A549 (cell line): ENCODE results near the gene NDC80. TPM values are rescaled to one million over a fixed set of nuclear protein-coding genes. Genes with fewer than 3 reads are reported as not detected.
A peak's percentile ranks its signal among the peaks of the same experiment; 100 is the strongest.

Experiments used
- ATAC-seq, 2 experiments: fragments of 200-7000 bp in 1 of 2; fragments of >200 bp in 1 of 2; cut with Nextera tagmentation in 1 of 2; cut with Tn5 transposase in 1 of 2; 3 replicates each; pipeline versions ENCODE4 v1.8.0 to v1.9.1; 2018 to 2020; ENCODE audit warnings: mild to moderate bottlenecking in 1 of 2, moderate library complexity in 1 of 2
- CTCF ChIA-PET: fragments of 300-600 bp; sonication (Branson Sonifier 250); formaldehyde crosslinking; extraction: SDS; loops from one replicate; lab custom pipeline; 2021; ENCODE audit warnings: antibody characterized with exemption, inconsistent platforms; lab: Yijun Ruan, JAX
- POLR2A ChIA-PET: fragments of 350-600 bp; formaldehyde crosslinking; extraction: SDS; loops from one replicate; lab custom pipeline; 2021; ENCODE audit warnings: antibody characterized with exemption, inconsistent platforms; lab: Yijun Ruan, JAX
- DNase-seq, 2 experiments: peaks; one replicate each; pipeline versions ENCODE4 v3.0.0 to v3.0.0-alpha.2; 2011 to 2016; ENCODE audit warnings: low read depth in 1 of 2, low spot score in 1 of 2
- FAIRE-seq: peaks from 2 replicates; lab custom pipeline; 2011; peaks lifted over from hg19 to GRCh38; lab: Jason Lieb, UNC
- H3K27ac ChIP-seq, 2 experiments: fragments of >200 bp; sonication (Bioruptor Twin); formaldehyde crosslinking; 3 replicates each; pipeline ENCODE4 v1.5.1; 2016 to 2017
- H3K4me1 ChIP-seq: fragments of >200 bp; sonication (Bioruptor Twin); formaldehyde crosslinking; 3 replicates; pipeline ENCODE4 v1.6.1; 2016
- H3K4me2 ChIP-seq: fragments of >200 bp; sonication (Bioruptor Twin); formaldehyde crosslinking; 3 replicates; pipeline ENCODE4 v1.6.1; 2016
- H3K4me3 ChIP-seq: fragments of >200 bp; sonication (Bioruptor Twin); formaldehyde crosslinking; 3 replicates; pipeline ENCODE4 v1.5.1; 2016
- H3K9me3 ChIP-seq: fragments of >200 bp; sonication (Bioruptor Twin); formaldehyde crosslinking; 3 replicates; pipeline ENCODE4 v1.6.1; 2016
- BHLHE40 ChIP-seq: IDR thresholded peaks from 2 replicates; pipeline ENCODE4 v1.6.1; 2012; ENCODE audit warnings: low read depth, low read length, inconsistent platforms
- CBX8 ChIP-seq: fragments of 200-600 bp; sonication (generic); IDR thresholded peaks from 2 replicates; pipeline ENCODE4 v1.6.1; 2016
- CEBPB ChIP-seq, 2 experiments: fragments of >200 bp in 1 of 2; sonication (Bioruptor Twin) in 1 of 2; formaldehyde crosslinking in 1 of 2; IDR thresholded peaks; 2 replicates each; pipeline ENCODE4 v1.6.1; 2012 to 2016
- EHF ChIP-seq: fragments of 250-450 bp; sonication (Bioruptor Pico); IDR thresholded peaks from 2 replicates; pipeline ENCODE4 v1.5.0; 2020; ENCODE audit warnings: mild to moderate bottlenecking
- ESRRA ChIP-seq: fragments of 150-350 bp; IDR thresholded peaks from 2 replicates; pipeline ENCODE4 v1.6.1; 2014; ENCODE audit warnings: mild to moderate bottlenecking, low read length, borderline replicate concordance
- FOSB ChIP-seq: fragments of 250-450 bp; sonication (Bioruptor Pico); IDR thresholded peaks from 2 replicates; pipeline ENCODE4 v1.5.0; 2020; ENCODE audit warnings: mild to moderate bottlenecking, moderate library complexity
- FOSL2 ChIP-seq, 2 experiments: fragments of 450-650 bp in 1 of 2; fragments of >200 bp in 1 of 2; sonication (Bioruptor Twin) in 1 of 2; formaldehyde crosslinking; IDR thresholded peaks; 2 replicates each; pipeline versions ENCODE4 v1.5.0 to v1.6.1; 2016 to 2020; ENCODE audit warnings: mild to moderate bottlenecking in 1 of 2, moderate library complexity in 1 of 2
- GATA3 ChIP-seq: IDR thresholded peaks from 2 replicates; pipeline ENCODE4 v1.6.1; 2012; ENCODE audit warnings: borderline replicate concordance
- HMGXB4 ChIP-seq: fragments of 250-450 bp; sonication (Bioruptor Pico); IDR thresholded peaks from 2 replicates; pipeline ENCODE4 v1.5.0; 2021; ENCODE audit warnings: mild to moderate bottlenecking, moderate library complexity, borderline replicate concordance
- HOXB5 ChIP-seq: fragments of 250-450 bp; sonication (Bioruptor Pico); IDR thresholded peaks from 2 replicates; pipeline ENCODE4 v1.5.0; 2020; ENCODE audit warnings: mild to moderate bottlenecking, moderate library complexity
- JUN ChIP-seq, 2 experiments: fragments of >200 bp; sonication (Bioruptor Twin); formaldehyde crosslinking; IDR thresholded peaks; 2 replicates in 1 of 2; 3 replicates in 1 of 2; pipeline ENCODE4 v1.6.1; 2016 to 2017
- JUNB ChIP-seq: fragments of >200 bp; sonication (Bioruptor Twin); formaldehyde crosslinking; IDR thresholded peaks from 2 replicates; pipeline ENCODE4 v1.6.1; 2016
- KDM1A ChIP-seq: fragments of 200-600 bp; sonication (generic); IDR thresholded peaks from 2 replicates; pipeline ENCODE4 v1.6.1; 2016; ENCODE audit warnings: low read depth, mild to moderate bottlenecking
- MAX ChIP-seq: IDR thresholded peaks from 2 replicates; pipeline ENCODE4 v1.6.1; 2012
- MYC ChIP-seq: IDR thresholded peaks from 2 replicates; pipeline ENCODE4 v1.6.1; 2012; ENCODE audit warnings: mild to moderate bottlenecking, inconsistent platforms, low read length, improper control_type of control experiment, borderline replicate concordance
- RARB ChIP-seq: fragments of 250-450 bp; sonication (Bioruptor Pico); IDR thresholded peaks from 2 replicates; pipeline ENCODE4 v1.8.0; 2021; ENCODE audit warnings: mild to moderate bottlenecking, moderate library complexity
- REST ChIP-seq: fragments of 200-600 bp; sonication (generic); IDR thresholded peaks from 2 replicates; pipeline ENCODE4 v1.6.1; 2016; ENCODE audit warnings: antibody characterized with exemption, mild to moderate bottlenecking, moderate library complexity
- RNF2 ChIP-seq: fragments of 200-600 bp; sonication (generic); IDR thresholded peaks from 2 replicates; pipeline ENCODE4 v1.6.1; 2016; ENCODE audit warnings: low read depth, mild to moderate bottlenecking, antibody characterized with exemption, moderate library complexity, borderline replicate concordance
- SMC3 ChIP-seq: fragments of >200 bp; sonication (Bioruptor Twin); formaldehyde crosslinking; IDR thresholded peaks from 3 replicates; pipeline ENCODE4 v1.6.1; 2018; ENCODE audit warnings: inconsistent platforms
- SREBF2 ChIP-seq: fragments of 450-650 bp; IDR thresholded peaks from 2 replicates; pipeline ENCODE4 v1.6.1; 2014; ENCODE audit warnings: mild to moderate bottlenecking, moderate library complexity
- TFCP2L1 ChIP-seq: fragments of 250-450 bp; sonication (Bioruptor Pico); IDR thresholded peaks from 2 replicates; pipeline ENCODE4 v1.5.0; 2021; ENCODE audit warnings: mild to moderate bottlenecking
- ZFP36 ChIP-seq: fragments of 450-650 bp; IDR thresholded peaks from 2 replicates; pipeline ENCODE4 v1.6.1; 2014; ENCODE audit warnings: borderline replicate concordance; ENCODE audit not compliant: partially characterized antibody
- ZSCAN20 ChIP-seq: fragments of 250-450 bp; sonication (Bioruptor Pico); IDR thresholded peaks from 2 replicates; pipeline ENCODE4 v1.8.0; 2022; ENCODE audit warnings: mild to moderate bottlenecking, moderate library complexity
- WGBS: methylation state at CpG from one replicate; pipeline ENCODE4 v1.1.6; 2017; ENCODE audit errors: missing lambda C conversion rate; 5-methylcytosine and 5-hydroxymethylcytosine counted together
- polyA plus RNA-seq, 4 experiments: library from polyadenylated mRNA; depleted of rRNA in 3 of 4; stranded (reverse); fragments of >200 nt; fragmentation: RNase III in 1 of 4; extraction: RNeasy Plus Mini Kit Qiagen cat#74134 plus additional on column Dnase treatment in 1 of 4; gene quantifications; 2 replicates in 3 of 4; 3 replicates in 1 of 4; pipeline ENCODE4 v1.2.3, GENCODE V29; 2011 to 2017
- TF ChIP-seq, protein P1 (sequence below): fragments of 450-650 bp; IDR thresholded peaks from 2 replicates; pipeline ENCODE4 v1.6.1; 2014; ENCODE audit warnings: antibody characterized with exemption

Gene NDC80
- polyA plus RNA-seq, 2 of the 4 experiments (the other 2 are of a cell fraction) = 11.1 to 20.2 TPM

DNA sequence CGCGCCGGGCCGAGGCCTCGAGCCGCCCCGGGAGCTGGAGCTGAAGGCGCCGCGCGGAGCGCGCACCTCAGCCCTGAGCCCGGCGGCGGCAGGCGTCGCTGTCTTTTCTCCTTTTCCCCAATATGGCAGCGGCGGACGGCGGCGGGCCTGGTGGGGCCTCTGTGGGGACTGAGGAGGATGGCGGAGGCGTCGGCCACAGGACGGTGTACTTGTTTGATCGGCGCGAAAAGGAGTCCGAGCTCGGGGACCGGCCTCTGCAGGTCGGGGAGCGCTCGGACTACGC, 84.5 kb downstream of the NDC80 start:
- POLR2A ChIA-PET = interaction anchor here (1.7 kb wide), 1 partner anchor 18 kb away, joined by 6 read pairs; no protein-coding TSS in a partner anchor
- Histone ChIP-seq H3K4me1 (peaks cover 36% of the 10 kb centered on the region), H3K27ac (peak overlapping the region; percentile 94 to 97), H3K4me3 (peak overlapping the region; percentile 92), H3K4me2 (peak overlapping the region; percentile 86), H3K9me3 (no peaks in the 10 kb centered on the region)
- TF ChIP-seq SMC3 (no peak), REST (no peak), ZFP36 (no peak), JUNB (no peak), JUN (IDR thresholded peaks at IDR 0.05) (no peak), HMGXB4 (CRISPR knock-in tag) (no peak), HOXB5 (CRISPR knock-in tag) (no peak), CEBPB (IDR thresholded peaks at IDR 0.05) (no peak), EHF (CRISPR knock-in tag) (no peak), FOSB (CRISPR knock-in tag) (no peak), FOSL2 (IDR thresholded peaks at IDR 0.05) (no peak), FOSL2 (CRISPR knock-in tag; IDR thresholded peaks at IDR 0.05) (no peak), TFCP2L1 (CRISPR knock-in tag) (no peak), SREBF2 (no peak), MYC (no peak), CBX8 (no peak), ZSCAN20 (CRISPR knock-in tag) (no peak), ESRRA (no peak), BHLHE40 (no peak)
- TF ChIP-seq, protein P1, sequence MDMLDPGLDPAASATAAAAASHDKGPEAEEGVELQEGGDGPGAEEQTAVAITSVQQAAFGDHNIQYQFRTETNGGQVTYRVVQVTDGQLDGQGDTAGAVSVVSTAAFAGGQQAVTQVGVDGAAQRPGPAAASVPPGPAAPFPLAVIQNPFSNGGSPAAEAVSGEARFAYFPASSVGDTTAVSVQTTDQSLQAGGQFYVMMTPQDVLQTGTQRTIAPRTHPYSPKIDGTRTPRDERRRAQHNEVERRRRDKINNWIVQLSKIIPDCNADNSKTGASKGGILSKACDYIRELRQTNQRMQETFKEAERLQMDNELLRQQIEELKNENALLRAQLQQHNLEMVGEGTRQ = no peak
- DNase-seq (peak; percentile 11 to 60), FAIRE-seq (no peak), ATAC-seq (peak; percentile 70 to 73)
- WGBS = no CpG with 5 or more reads among the region's 37 CpGs
- CTCF ChIA-PET = interaction anchor here (1.1 kb wide), 1 partner anchor 85 kb away, joined by 3 read pairs; the partner anchor contains the start of genes METTL4 and NDC80

GRCh38 chr18:2656237-2656980, 85.1 kb downstream of the NDC80 start:
- DNase-seq = peak in 1 of 2 experiments; percentile 13
- no peak for FAIRE-seq

More at GRCh38 chr18:2656237-2656980, 85.1 kb downstream of the NDC80 start:
- Histone ChIP-seq H3K4me3 (peak overlapping the region; percentile 92), H3K4me1 (peaks cover 36% of the 10 kb centered on the region), H3K27ac (peak overlapping the region; percentile 94 to 97), H3K4me2 (peak overlapping the region; percentile 86), H3K9me3 (no peaks in the 10 kb centered on the region)
- WGBS = 0% methylated on average over 18 of the region's 49 CpGs
- peak; percentile 52 to 58 for ATAC-seq
- POLR2A ChIA-PET = interaction anchor here (1.7 kb wide), 1 partner anchor 18 kb away, joined by 6 read pairs; no protein-coding TSS in a partner anchor
- no peak for TF ChIP-seq REST
- no peak for TF ChIP-seq KDM1A
- no peak for TF ChIP-seq RNF2
- no peak for TF ChIP-seq SREBF2
- no peak for TF ChIP-seq MAX
- no peak for TF ChIP-seq GATA3
- no peak for TF ChIP-seq RARB
- CTCF ChIA-PET = no interaction called here
